GM21381 (cell line): Measurements from ENCODE around the gene RALBP1.

Source experiments
- ATAC-seq: cut with Tn5 transposase; IDR thresholded peaks from one replicate; pipeline ENCODE4 v1.9.1; 2021; ENCODE audit warnings: mild to moderate bottlenecking, moderate library complexity; ENCODE audit not compliant: unreplicated experiment

RALBP1 gene

GRCh38 chr18:9506046-9506792 is 30.9 kb downstream of the RALBP1 start:
- ATAC-seq = no peak

DNA sequence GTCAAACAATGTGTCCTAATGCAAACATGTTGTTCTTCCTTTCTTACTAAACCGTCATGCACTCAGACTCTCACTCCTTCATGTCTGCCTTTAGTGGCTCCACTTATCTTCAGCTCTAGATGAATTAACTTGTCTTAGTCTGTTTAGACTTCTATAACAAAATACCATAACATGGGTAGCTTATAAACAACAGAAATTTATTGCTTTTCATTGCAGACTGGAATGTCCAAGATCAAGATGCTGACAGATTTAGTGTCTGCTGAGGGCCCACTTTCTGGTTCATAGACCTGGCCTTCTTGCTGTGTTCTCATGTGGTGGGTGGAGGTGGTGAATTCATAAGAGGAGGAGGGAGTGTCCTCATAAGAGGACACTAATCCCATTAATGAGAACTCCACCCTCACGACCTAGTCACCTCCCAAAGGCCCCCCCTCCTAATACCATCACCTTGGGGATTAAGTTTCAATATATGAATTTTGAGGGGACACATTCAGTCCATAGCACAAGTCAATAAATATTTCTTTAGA is 32.3 kb downstream of the RALBP1 start:
- no peak for ATAC-seq

DNA sequence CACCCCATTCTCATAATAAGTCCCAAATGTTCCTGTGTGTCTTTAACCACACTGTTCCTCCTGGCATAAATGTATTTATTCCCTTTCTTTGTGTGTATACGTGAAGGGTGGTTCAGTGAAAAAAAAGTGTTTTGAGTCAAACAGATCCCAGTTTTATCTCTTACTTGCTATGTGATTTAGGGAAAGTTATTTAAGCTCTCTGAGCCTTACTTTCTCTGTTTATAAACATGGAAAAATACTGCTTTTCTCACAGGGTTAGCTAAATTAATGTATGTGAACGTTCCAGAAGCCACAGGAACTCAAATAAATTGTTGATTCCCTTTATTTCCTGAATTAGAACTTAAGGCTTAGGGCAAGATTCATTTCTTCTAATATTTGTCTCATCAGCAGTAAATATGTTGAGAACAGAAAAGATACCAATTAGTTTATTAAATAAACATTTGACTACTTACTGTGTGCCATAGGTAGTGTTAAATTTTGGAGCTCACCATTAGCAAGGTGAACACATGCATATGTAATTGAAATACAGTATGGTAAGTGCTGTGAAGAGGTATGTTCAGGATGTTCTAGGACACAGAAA is 33.2 kb downstream of the RALBP1 start:
- no peak for ATAC-seq

GRCh38 chr18:9513971-9514512 is 38.7 kb downstream of the RALBP1 start:
- ATAC-seq = no peak

- no peak for ATAC-seq
These were observed 41.2 kb downstream of the RALBP1 start for GRCh38 chr18:9516437-9517064.

- no peak for ATAC-seq
These were observed 42.6 kb downstream of the RALBP1 start for GRCh38 chr18:9517869-9518268.

DNA sequence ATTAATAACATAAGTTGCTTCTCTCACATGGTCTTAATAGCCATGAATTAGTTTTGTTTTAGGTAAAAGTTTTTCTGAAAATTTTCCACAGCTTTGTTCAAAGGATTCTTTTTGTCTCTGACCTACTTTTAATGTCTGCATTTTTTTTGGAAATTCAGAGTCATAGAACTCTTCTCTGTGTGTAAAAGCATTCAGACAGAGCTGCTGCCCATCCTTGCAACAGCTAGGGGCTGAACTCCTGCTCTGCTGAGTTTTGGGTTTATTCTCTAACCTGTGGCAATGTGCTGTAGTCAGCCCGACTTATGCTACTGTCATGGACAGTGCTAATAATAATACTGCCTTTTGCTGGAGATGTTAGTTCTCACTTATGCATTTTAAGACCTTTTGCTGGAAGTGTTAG is 44.1 kb downstream of the RALBP1 start:
- ATAC-seq = no peak

DNA sequence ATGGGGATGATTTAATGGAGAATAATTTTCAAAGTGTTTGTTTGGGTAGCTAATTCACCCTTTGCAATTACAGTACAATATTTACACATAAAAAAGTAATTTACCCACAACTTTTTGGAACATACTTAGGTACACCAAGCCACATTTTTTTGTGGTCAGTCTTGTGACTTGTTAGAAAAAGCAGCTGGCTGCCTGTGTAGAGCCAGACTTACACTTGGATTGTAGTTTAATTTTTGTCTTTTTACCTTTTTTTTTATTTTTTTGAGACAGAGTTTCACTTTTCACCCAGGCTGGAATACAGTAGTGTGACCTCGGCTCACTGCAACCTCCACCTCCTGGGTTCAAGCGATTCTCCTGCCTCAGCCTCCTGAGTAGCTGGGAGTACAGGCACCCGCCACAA is 45.4 kb downstream of the RALBP1 start:
- no peak for ATAC-seq

GRCh38 chr18:9521770-9522169 is 46.5 kb downstream of the RALBP1 start:
- no peak for ATAC-seq

- ATAC-seq = no peak
These were observed 47.6 kb downstream of the RALBP1 start for GRCh38 chr18:9522952-9523351.

DNA sequence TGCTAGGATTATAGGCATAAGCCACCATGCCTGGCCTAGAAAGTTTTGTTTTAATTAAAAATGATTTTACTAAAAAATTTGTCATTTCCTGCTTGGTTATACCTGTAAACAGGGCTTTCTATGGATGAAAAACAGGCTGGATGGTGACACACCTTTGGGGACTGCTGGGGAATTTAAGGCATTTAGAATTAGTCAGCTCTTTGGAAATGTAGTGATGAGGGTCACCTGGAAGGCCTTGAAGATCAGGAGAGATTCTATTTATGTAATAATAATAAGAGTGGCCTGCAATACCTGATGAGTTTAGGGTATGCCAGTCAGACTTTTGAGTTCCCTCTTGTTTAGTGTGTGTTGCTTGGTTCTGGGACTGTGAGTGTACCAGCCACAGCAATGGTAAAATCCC is 51.1 kb downstream of the RALBP1 start:
- ATAC-seq = no peak

- no peak for ATAC-seq
These were observed 55.1 kb downstream of the RALBP1 start for GRCh38 chr18:9530226-9531009.

DNA sequence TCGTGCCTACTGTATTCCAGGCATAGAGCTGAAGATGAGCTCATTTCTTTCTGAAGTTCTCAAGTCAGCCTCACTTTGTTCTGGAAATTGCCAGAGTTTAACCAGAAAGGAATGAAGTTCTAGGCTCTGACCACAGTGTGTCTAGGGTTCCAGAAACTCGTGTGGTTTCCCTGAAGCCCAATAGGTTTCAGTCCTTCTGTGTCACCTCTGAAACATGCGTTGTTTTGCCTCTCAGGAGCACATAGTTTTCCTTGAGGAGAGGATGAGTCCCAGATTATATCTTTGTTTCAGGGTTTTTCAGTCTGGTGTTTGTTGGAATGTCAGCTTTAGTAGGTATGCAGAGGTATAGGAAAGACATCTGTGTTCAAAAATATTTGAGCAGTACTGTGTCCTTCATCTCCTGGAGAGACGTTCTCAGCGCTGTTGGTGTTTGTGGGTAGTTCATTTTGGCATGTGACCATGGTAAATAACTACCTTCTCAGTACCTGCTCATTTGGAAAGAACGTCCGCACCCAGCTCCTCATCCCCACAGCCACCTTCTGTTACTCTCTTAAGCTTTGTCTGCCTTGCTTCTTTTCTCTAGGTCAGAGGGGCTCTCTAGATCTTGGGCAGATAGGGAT is 56.6 kb downstream of the RALBP1 start:
- ATAC-seq = no peak

DNA sequence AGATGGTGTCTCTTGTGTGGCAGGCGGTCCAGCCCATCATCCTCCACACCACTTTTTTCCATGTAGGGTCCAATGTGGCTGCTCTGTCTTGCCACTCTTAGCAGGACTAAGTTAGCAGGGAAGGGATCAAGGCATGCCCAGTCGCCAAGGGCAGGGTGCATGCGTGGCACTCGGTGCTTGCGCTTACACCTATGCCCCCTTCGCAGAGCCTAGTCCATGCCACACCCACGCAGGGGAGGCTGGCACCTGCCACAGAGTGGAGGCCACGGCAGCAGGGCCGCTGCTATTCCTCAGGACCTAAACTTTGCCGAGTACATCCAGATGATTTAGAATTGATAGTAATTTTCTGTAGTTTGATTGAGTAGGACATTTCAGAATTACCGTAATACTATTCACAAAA is 59.5 kb downstream of the RALBP1 start:
- no peak for ATAC-seq

GRCh38 chr18:9535430-9535991 is 60.2 kb downstream of the RALBP1 start:
- no peak for ATAC-seq

GRCh38 chr18:9536354-9537152 is 61.2 kb downstream of the RALBP1 start:
- ATAC-seq = no peak

- no peak for ATAC-seq
These were observed 62.4 kb downstream of the RALBP1 start for GRCh38 chr18:9537677-9538076.

- ATAC-seq = no peak
These were observed 64.0 kb downstream of the RALBP1 start for GRCh38 chr18:9539283-9539682.

DNA sequence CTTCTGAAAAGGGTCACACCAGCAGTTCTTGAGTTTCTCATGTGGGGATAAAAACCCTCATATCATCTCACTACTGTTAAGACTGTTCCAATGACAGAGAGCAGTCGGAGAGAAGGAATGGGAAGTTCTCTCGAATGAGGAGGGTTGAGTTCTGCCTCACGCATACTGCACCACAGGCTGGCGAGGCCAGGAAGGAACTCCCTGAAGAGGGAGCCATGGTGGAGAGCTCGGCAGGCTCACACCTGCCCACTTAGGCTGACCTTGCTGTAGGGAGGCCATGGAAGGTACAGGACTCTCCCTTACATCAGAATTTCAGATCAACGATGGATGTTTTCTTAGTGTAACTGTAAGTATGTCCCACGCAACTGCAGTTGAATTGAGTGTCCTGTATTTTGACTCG is 64.6 kb downstream of the RALBP1 start:
- ATAC-seq = no peak
